SHP77 (cell line): ENCODE data around the gene MC1R.
A peak's percentile ranks its signal among the peaks of the same experiment; 100 is the strongest.

Experiments
- DNase-seq, 2 experiments: peaks; one replicate each; lab custom pipeline; 2025; lab: John Stamatoyannopoulos, UW

Gene MC1R

GRCh38 chr16:89897204-89897603 lies 21.5 kb upstream of the MC1R start:
- DNase-seq = no peak

- DNase-seq = no peak
These were observed 20.3 kb upstream of the MC1R start for GRCh38 chr16:89898201-89898967.

GRCh38 chr16:89899879-89900481 lies 18.7 kb upstream of the MC1R start:
- no peak for DNase-seq

- no peak for DNase-seq
These were observed 17.8 kb upstream of the MC1R start for GRCh38 chr16:89900885-89901284.

GRCh38 chr16:89902980-89903379 lies 15.7 kb upstream of the MC1R start:
- DNase-seq = no peak

- DNase-seq = no peak
These were observed 14.7 kb upstream of the MC1R start for GRCh38 chr16:89903908-89904515.

- DNase-seq = no peak
These were observed 13.8 kb upstream of the MC1R start for GRCh38 chr16:89904606-89905510.

GRCh38 chr16:89905511-89906139 lies 13.0 kb upstream of the MC1R start:
- DNase-seq = no peak

GRCh38 chr16:89906140-89907025 lies 12.3 kb upstream of the MC1R start:
- no peak for DNase-seq

GRCh38 chr16:89907055-89907814 lies 11.4 kb upstream of the MC1R start:
- no peak for DNase-seq

- DNase-seq = no peak
These were observed 10.4 kb upstream of the MC1R start for GRCh38 chr16:89908236-89908635.

GRCh38 chr16:89909777-89910716 lies 8.6 kb upstream of the MC1R start:
- DNase-seq = peak; percentile 62 to 79

- no peak for DNase-seq
These were observed 7.8 kb upstream of the MC1R start for GRCh38 chr16:89910717-89911354.

GRCh38 chr16:89911375-89911774 lies 7.3 kb upstream of the MC1R start:
- DNase-seq = no peak

GRCh38 chr16:89912143-89912542 lies 6.5 kb upstream of the MC1R start:
- no peak for DNase-seq

GRCh38 chr16:89912627-89913026 lies 6.0 kb upstream of the MC1R start:
- no peak for DNase-seq

GRCh38 chr16:89913408-89914387 lies 5.0 kb upstream of the MC1R start:
- no peak for DNase-seq
